ENCODE results near the gene RAE1.

The RAE1 gene

DNA sequence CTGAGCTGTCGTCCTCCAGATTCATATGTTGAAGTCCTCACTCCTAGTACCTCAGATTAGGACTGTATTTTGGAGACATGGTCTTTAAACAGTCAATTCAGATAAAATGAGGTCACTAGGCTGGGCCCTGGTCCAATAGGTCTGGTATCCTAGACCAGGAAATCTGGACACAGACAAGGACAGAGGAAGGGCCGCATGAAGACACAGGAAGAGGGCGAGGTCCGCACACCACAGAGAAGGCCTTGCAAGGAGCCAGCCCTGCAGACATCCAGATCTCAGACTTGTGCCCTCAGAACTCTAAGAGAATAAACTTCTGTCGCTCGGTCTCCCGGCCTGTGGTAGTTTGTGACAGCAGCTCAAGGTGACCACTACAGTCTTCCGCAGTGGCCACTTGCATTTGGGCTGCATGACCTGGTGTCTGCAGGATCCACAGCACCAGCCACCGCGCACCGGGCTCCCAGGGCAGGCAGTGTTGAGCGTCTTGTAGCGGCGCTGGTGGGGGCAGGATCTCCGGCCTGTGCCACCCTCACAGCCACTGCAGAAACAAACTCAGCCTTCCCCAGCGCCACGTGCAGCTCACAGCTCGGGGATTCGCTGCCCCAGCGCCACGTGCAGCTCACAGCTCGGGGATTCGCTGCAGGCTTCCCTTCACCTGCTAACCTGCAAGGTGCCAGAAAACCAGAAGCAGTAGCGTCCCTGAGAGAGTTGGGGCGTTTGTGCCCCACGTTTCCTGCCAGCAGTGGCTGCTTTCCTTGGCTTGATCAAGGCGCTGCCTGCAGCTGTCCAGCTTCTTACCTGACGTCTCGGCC is 34.1 kb downstream of the RAE1 start:
- H3K4me1 ChIP-seq (ENCODE audit: control insufficient read depth, low read depth, low read length), result peaks cover 5% of the 10 kb centered on the region
- H3K9ac ChIP-seq (ENCODE audit: low read length), result no peak overlapping the region
- H3K4me3 ChIP-seq (ENCODE audit: low read length), result no peak overlapping the region
- H3K9me3 ChIP-seq (ENCODE audit: control insufficient read depth, low read depth, low read length), result no peaks in the 10 kb centered on the region
- no peaks in the 10 kb centered on the region for H3K36me3 ChIP-seq (ENCODE audit: control insufficient read depth, low read depth, low read length)
- peaks cover 7% of the 10 kb centered on the region for H3K27me3 ChIP-seq (ENCODE audit: control insufficient read depth, insufficient read depth, low read length)
- H3K27ac ChIP-seq (ENCODE audit: low read length), result no peak overlapping the region

- no peaks in the 10 kb centered on the region for H3K36me3 ChIP-seq (ENCODE audit: control insufficient read depth, low read depth, low read length)
- H3K9ac ChIP-seq (ENCODE audit: low read length), result no peak overlapping the region
- H3K4me3 ChIP-seq (ENCODE audit: low read length), result no peak overlapping the region
- H3K4me1 ChIP-seq (ENCODE audit: control insufficient read depth, low read depth, low read length), result peaks cover 12% of the 10 kb centered on the region
- H3K27me3 ChIP-seq (ENCODE audit: control insufficient read depth, insufficient read depth, low read length), result peaks cover 11% of the 10 kb centered on the region
- H3K9me3 ChIP-seq (ENCODE audit: control insufficient read depth, low read depth, low read length), result no peaks in the 10 kb centered on the region
- no peak overlapping the region for H3K27ac ChIP-seq (ENCODE audit: low read length)
Observed at GRCh38 chr20:57385940-57386339, 34.9 kb downstream of the RAE1 start.

GRCh38 chr20:57386762-57387161 is 35.7 kb downstream of the RAE1 start:
- Histone ChIP-seq H3K9me3 (ENCODE audit: control insufficient read depth, low read depth, low read length) (no peaks in the 10 kb centered on the region), H3K4me1 (ENCODE audit: control insufficient read depth, low read depth, low read length) (peaks cover 13% of the 10 kb centered on the region), H3K27ac (ENCODE audit: low read length) (no peak overlapping the region), H3K36me3 (ENCODE audit: control insufficient read depth, low read depth, low read length) (no peaks in the 10 kb centered on the region), H3K4me3 (ENCODE audit: low read length) (no peak overlapping the region), H3K27me3 (ENCODE audit: control insufficient read depth, insufficient read depth, low read length) (peaks cover 11% of the 10 kb centered on the region), H3K9ac (ENCODE audit: low read length) (no peak overlapping the region)

GRCh38 chr20:57387463-57387862 is 36.4 kb downstream of the RAE1 start:
- no peak overlapping the region for H3K9ac ChIP-seq (ENCODE audit: low read length)
- peaks cover 11% of the 10 kb centered on the region for H3K27me3 ChIP-seq (ENCODE audit: control insufficient read depth, insufficient read depth, low read length)
- no peaks in the 10 kb centered on the region for H3K36me3 ChIP-seq (ENCODE audit: control insufficient read depth, low read depth, low read length)
- H3K9me3 ChIP-seq (ENCODE audit: control insufficient read depth, low read depth, low read length), result no peaks in the 10 kb centered on the region
- peaks cover 13% of the 10 kb centered on the region for H3K4me1 ChIP-seq (ENCODE audit: control insufficient read depth, low read depth, low read length)
- H3K4me3 ChIP-seq (ENCODE audit: low read length), result no peak overlapping the region
- H3K27ac ChIP-seq (ENCODE audit: low read length), result no peak overlapping the region

DNA sequence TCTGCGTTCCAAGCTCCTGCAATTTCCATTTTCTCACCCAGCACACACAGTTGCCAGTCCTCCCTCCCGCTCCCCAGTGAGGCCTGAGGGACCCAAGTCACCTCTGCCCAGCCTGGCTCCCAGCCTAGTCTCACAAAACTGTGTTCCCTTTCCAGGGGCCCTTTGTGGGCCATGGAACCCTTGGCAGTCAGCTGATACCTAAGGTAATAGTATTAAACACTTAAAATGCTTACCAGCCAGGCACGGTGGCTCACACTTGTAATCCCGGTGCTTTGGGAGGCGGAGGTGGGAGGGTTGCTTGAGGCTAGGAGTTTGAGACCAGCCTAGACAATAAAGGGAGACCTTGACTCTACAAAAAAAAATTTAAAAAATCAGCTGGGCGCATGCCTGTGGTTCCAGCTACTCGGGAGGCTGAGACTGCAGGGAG is 36.9 kb downstream of the RAE1 start:
- Histone ChIP-seq H3K4me1 (ENCODE audit: control insufficient read depth, low read depth, low read length) (peaks cover 13% of the 10 kb centered on the region), H3K9ac (ENCODE audit: low read length) (no peak overlapping the region), H3K27me3 (ENCODE audit: control insufficient read depth, insufficient read depth, low read length) (peaks cover 11% of the 10 kb centered on the region), H3K27ac (ENCODE audit: low read length) (no peak overlapping the region), H3K9me3 (ENCODE audit: control insufficient read depth, low read depth, low read length) (no peaks in the 10 kb centered on the region), H3K4me3 (ENCODE audit: low read length) (no peak overlapping the region), H3K36me3 (ENCODE audit: control insufficient read depth, low read depth, low read length) (peaks cover under 1% of the 10 kb centered on the region)

DNA sequence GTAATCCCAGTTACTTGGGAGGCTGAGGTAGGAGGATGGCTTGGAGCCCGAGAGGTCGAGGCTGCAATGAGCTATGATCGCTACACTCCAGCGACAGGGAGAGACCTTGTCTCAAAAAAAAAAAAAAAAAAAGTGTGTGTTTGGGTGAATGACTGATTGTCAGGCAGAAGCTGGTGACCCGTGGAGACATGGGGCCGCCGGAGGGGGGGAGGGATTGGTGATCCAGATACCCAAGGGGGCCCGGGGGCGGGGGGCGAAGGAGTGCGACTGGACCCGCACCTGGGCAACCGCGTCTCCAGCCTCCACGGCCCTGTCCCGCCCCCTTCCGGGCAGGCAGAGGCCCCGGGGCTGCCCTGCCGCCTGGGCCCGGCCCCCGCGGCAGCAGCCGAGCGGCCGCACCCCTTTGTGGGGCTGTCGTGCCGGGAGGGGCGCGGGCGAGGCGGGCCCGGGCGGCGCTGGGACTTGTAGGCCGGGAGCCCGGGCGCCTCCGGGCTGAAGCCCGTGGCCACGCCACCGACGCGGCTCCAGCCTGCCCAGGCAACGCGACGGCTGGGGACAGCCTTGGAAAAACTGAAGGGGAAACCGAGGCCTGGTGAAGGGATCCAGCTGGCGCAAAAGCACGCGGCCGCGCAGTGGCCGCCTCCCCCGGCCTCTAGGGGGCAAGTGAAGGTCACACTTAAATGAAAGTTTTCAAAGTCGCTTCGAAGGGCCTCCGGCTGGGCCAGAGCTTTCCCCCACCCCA is 38.1 kb downstream of the RAE1 start:
- peak overlapping the region; percentile 78 for H3K9ac ChIP-seq (ENCODE audit: low read length)

DNA sequence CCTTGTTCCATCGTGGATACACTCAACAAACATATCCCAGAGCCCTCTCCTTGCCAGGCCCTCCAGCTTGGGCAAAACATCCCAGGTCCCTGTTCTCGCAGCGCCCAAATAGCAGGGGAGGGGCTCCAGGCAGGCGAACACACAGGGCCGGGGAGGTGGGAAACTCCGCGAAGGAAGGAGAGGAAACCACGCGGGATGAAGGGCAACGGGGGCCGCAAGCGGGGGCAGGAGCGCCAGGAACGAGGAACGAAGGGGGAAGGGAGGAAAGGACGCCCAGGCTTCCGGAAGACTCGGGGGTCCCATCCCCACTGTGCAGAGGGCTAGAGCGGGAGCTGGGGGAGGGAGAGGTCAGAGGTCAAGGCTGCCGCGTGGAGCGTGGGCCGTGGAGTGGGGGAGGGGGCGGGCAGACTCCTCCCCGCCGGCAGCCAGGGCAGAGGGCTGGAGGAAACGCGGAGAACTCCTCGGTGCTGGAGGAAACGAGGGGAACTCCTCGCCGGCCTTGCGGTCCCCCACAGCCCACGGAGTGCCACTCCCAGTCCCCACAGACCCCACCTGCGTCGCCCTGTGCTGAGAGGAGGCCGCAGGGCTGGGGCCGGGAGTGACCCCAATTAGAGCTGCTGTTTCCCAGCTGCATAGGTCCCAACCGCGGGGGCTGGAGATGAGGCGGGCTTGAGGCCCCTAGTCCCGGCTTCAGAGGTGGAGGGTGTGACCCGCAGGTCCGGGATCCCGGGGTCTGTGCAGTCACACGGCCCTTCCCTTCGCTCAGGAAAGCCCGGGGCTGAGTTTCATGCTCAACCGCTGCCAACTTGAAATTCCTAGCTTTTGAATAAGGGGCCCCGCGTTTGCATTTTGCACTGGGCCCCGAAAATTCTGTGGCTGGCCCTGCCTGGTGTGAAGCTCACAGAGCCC is 38.9 kb downstream of the RAE1 start:
- Histone ChIP-seq H3K36me3 (ENCODE audit: control insufficient read depth, low read depth, low read length) (peaks cover 17% of the 10 kb centered on the region), H3K4me1 (ENCODE audit: control insufficient read depth, low read depth, low read length) (peaks cover 19% of the 10 kb centered on the region), H3K27ac (ENCODE audit: low read length) (no peak overlapping the region), H3K27me3 (ENCODE audit: control insufficient read depth, insufficient read depth, low read length) (peaks cover 11% of the 10 kb centered on the region), H3K9ac (ENCODE audit: low read length) (peak overlapping the region; percentile 78), H3K9me3 (ENCODE audit: control insufficient read depth, low read depth, low read length) (no peaks in the 10 kb centered on the region), H3K4me3 (ENCODE audit: low read length) (peak overlapping the region; percentile 58)

More for the DNA sequence above, 38.1 kb downstream of the RAE1 start:
- peak overlapping the region; percentile 58 for H3K4me3 ChIP-seq (ENCODE audit: low read length)
- H3K9me3 ChIP-seq (ENCODE audit: control insufficient read depth, low read depth, low read length), result no peaks in the 10 kb centered on the region
- H3K36me3 ChIP-seq (ENCODE audit: control insufficient read depth, low read depth, low read length), result peaks cover 12% of the 10 kb centered on the region
- peaks cover 11% of the 10 kb centered on the region for H3K27me3 ChIP-seq (ENCODE audit: control insufficient read depth, insufficient read depth, low read length)
- H3K4me1 ChIP-seq (ENCODE audit: control insufficient read depth, low read depth, low read length), result peaks cover 16% of the 10 kb centered on the region
- H3K27ac ChIP-seq (ENCODE audit: low read length), result no peak overlapping the region

GRCh38 chr20:57390604-57391438 is 39.8 kb downstream of the RAE1 start, which contains the start of gene RBM38:
RBM38 (plus strand) TSS chr20:57391396; CDS start chr20:57391582, 186 bp downstream.
- no peaks in the 10 kb centered on the region for H3K9me3 ChIP-seq (ENCODE audit: control insufficient read depth, low read depth, low read length)
- no peak within 1 kb of the TSS for H3K27ac ChIP-seq (ENCODE audit: low read length)
- H3K4me1 ChIP-seq (ENCODE audit: control insufficient read depth, low read depth, low read length), result peaks cover 25% of the 10 kb centered on the region
- H3K9ac ChIP-seq (ENCODE audit: low read length), result peak within 1 kb of the TSS; percentile 78
- H3K4me3 ChIP-seq (ENCODE audit: low read length), result peak within 1 kb of the TSS; percentile 62
- peaks cover 11% of the 10 kb centered on the region for H3K27me3 ChIP-seq (ENCODE audit: control insufficient read depth, insufficient read depth, low read length)
- H3K36me3 ChIP-seq (ENCODE audit: control insufficient read depth, low read depth, low read length), result peaks cover 17% of the 10 kb centered on the region

DNA sequence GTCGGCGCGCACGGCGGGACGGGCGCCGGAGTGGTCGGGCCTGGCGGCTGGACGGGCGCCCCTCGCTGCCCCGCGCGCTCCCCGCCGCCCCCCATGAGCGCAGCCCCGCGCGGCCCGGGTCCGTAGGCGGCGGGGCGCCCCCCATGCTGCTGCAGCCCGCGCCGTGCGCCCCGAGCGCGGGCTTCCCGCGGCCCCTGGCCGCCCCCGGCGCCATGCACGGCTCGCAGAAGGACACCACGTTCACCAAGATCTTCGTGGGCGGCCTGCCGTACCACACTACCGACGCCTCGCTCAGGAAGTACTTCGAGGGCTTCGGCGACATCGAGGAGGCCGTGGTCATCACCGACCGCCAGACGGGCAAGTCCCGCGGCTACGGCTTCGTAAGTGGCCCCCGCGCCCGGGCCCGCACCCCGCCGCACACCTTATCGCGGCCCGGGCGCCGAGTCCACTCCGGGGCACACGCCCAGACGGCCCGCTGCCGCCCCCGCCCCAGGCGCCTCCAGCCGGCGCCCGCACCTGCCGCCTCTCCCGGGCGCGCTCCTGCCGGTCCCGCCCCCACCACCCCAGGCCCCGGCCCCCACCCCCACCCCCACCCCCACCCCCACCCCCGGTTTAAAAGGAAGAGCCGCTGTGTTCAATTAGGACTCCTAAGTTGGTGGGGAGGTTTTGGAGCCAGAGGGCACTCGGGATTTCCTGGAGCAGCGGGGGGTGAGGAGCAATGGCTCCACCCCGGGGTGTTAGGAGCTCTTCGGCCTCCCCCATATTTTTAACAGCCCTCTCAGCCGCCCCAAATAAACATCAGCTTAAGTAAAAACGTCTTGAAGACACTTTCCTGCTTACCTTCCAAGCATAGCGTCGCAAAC is 40.6 kb downstream of the RAE1 start:
- no peak overlapping the region for H3K27ac ChIP-seq (ENCODE audit: low read length)

More for the DNA sequence above, 40.6 kb downstream of the RAE1 start:
- Histone ChIP-seq H3K36me3 (ENCODE audit: control insufficient read depth, low read depth, low read length) (peaks cover 21% of the 10 kb centered on the region), H3K4me1 (ENCODE audit: control insufficient read depth, low read depth, low read length) (peaks cover 28% of the 10 kb centered on the region), H3K9ac (ENCODE audit: low read length) (peak overlapping the region; percentile 37), H3K9me3 (ENCODE audit: control insufficient read depth, low read depth, low read length) (no peaks in the 10 kb centered on the region), H3K27me3 (ENCODE audit: control insufficient read depth, insufficient read depth, low read length) (peaks cover 11% of the 10 kb centered on the region), H3K4me3 (ENCODE audit: low read length) (peak overlapping the region; percentile 62)
